ENCODE measurements around the gene KRTAP5-11. TPM values are rescaled to one million over a fixed set of nuclear protein-coding genes. Genes with fewer than 3 reads are reported as not detected.
"Not testable (repeated sequence)": the region's sequence is repeated elsewhere in the genome, so short reads cannot be mapped to it uniquely, and the experiment has no call there.

Gene KRTAP5-11
- total and polyA plus RNA-seq, 2 of the 4 experiments (the other 2 are of a cell fraction): not detected

- H3K4me1 ChIP-seq (ENCODE audit: control insufficient read depth, insufficient read depth, low read length); H4K20me1 ChIP-seq (ENCODE audit: insufficient read depth, low read length); CTCF ChIA-PET; dilution Hi-C loops (cut with HindIII; ENCODE audit: low sequenced_read_pairs, unreplicated experiment); intact Hi-C loops (cut with micrococcal nuclease); H2BK15ac ChIP-seq (ENCODE audit: low read depth, low read length); H3K23ac ChIP-seq (ENCODE audit: low read depth, low read length); H3K79me1 ChIP-seq (ENCODE audit: low read depth in 1 of 2, low read length in 2 of 2); H3K9me3 ChIP-seq (ENCODE audit: control insufficient read depth, insufficient read depth, low read length); H3K4me2 ChIP-seq (ENCODE audit: low read depth, low read length); ATAC-seq (ENCODE audit: low read depth); H3K9me1 ChIP-seq (ENCODE audit: insufficient read depth, low read length); H2AK9ac ChIP-seq (replicated peaks; ENCODE audit: low read depth, low read length, poor library complexity); POLR2A ChIA-PET (ENCODE audit: unreplicated experiment); H3K4ac ChIP-seq (ENCODE audit: low read depth, low read length); H3K9ac ChIP-seq (ENCODE audit: low read depth, low read length); DNase-seq; H2AK5ac ChIP-seq (ENCODE audit: low read depth, low read length); H4K91ac ChIP-seq (ENCODE audit: insufficient read depth, low read depth, low read length); H2BK20ac ChIP-seq (ENCODE audit: low read depth, low read length); H3K56ac ChIP-seq (ENCODE audit: extremely low read depth, insufficient read depth, low read length); H3K14ac ChIP-seq (replicated peaks; ENCODE audit: low read depth, low read length); H2BK5ac ChIP-seq (ENCODE audit: low read depth, low read length, poor library complexity, severe bottlenecking); H3K4me3 ChIP-seq (ENCODE audit: insufficient read depth, low read depth, low read length); in situ Hi-C loops (cut with MboI; ENCODE audit: low sequenced_read_pairs); H4K5ac ChIP-seq (ENCODE audit: low read depth, low read length); H2AFZ ChIP-seq (replicated peaks; ENCODE audit: low read length, poor library complexity); H2BK120ac ChIP-seq (ENCODE audit: low read depth, low read length); BruUV-seq (replicated peaks); H3K27ac ChIP-seq (ENCODE audit: insufficient read depth, low read length); H3K18ac ChIP-seq (ENCODE audit: low read depth, low read length); H4K8ac ChIP-seq (ENCODE audit: low read depth in 2 of 2, low read length in 2 of 2); H3K36me3 ChIP-seq (ENCODE audit: control insufficient read depth, insufficient read depth, low read length): not testable (repeated sequence)
- WGBS, 2 experiments (ENCODE audit: extremely low coverage in 2 of 2, insufficient read length in 1 of 2): no CpG with 5 or more reads among the region's 21 CpGs
- peaks cover 11% of the 10 kb centered on the region for H3K27me3 ChIP-seq (ENCODE audit: control insufficient read depth, insufficient read depth, low read length)
Observed at GRCh38 chr11:71608272-71608671, 25.6 kb upstream of the KRTAP5-11 start.

DNA sequence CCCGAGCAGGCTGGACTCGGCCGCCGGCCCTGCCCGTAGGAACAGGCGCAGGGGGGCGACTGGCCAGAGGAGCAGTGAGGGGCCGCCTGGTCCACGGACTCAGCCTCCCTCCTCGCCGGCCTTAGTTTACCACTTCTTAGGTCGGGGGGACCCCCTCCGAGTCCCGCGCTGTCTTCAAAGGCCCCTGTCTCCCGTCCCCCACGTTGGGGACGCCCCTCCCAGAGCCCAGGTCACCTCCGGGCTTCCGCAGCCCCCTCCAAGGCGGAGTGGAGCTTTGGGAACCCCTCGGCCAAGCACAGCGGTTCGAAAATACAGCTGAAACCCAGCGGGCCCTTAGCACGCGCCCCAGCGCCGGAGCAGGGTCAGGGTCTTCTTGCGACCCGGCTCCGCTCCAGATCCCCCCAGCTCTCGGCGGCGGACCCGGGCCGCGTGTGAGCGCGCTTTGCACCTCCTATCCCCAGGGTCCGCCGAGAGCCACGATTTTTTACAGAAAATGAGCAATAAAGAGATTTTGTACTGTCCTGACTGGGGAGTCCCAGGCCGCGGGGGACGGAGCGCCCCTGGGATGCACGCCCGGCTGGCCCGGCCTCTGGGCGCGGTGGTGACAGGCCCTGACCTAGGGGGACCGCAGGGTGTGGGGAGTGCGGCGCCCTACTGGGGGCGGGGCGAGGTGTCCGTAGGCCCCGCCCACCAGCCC, 25.0 kb upstream of the KRTAP5-11 start:
- H2BK120ac ChIP-seq (ENCODE audit: low read depth, low read length); H3K9me1 ChIP-seq (ENCODE audit: insufficient read depth, low read length); H2BK20ac ChIP-seq (ENCODE audit: low read depth, low read length); dilution Hi-C loops (cut with HindIII; ENCODE audit: low sequenced_read_pairs, unreplicated experiment); H3K14ac ChIP-seq (replicated peaks; ENCODE audit: low read depth, low read length); intact Hi-C loops (cut with micrococcal nuclease); H4K5ac ChIP-seq (ENCODE audit: low read depth, low read length); H3K4me1 ChIP-seq (ENCODE audit: control insufficient read depth, insufficient read depth, low read length); H3K23ac ChIP-seq (ENCODE audit: low read depth, low read length); H3K4me3 ChIP-seq (ENCODE audit: insufficient read depth, low read depth, low read length); H3K9ac ChIP-seq (ENCODE audit: low read depth, low read length); in situ Hi-C loops (cut with MboI; ENCODE audit: low sequenced_read_pairs); DNase-seq; H4K91ac ChIP-seq (ENCODE audit: insufficient read depth, low read depth, low read length); H3K27ac ChIP-seq (ENCODE audit: insufficient read depth, low read length); POLR2A ChIA-PET (ENCODE audit: unreplicated experiment); H4K8ac ChIP-seq (ENCODE audit: low read depth in 2 of 2, low read length in 2 of 2); H2AK9ac ChIP-seq (replicated peaks; ENCODE audit: low read depth, low read length, poor library complexity); H3K79me1 ChIP-seq (ENCODE audit: low read depth in 1 of 2, low read length in 2 of 2); H2BK15ac ChIP-seq (ENCODE audit: low read depth, low read length); H3K4me2 ChIP-seq (ENCODE audit: low read depth, low read length); H3K36me3 ChIP-seq (ENCODE audit: control insufficient read depth, insufficient read depth, low read length); H4K20me1 ChIP-seq (ENCODE audit: insufficient read depth, low read length); H2AK5ac ChIP-seq (ENCODE audit: low read depth, low read length); H3K4ac ChIP-seq (ENCODE audit: low read depth, low read length); BruUV-seq (replicated peaks); H3K56ac ChIP-seq (ENCODE audit: extremely low read depth, insufficient read depth, low read length); H2AFZ ChIP-seq (replicated peaks; ENCODE audit: low read length, poor library complexity); ATAC-seq (ENCODE audit: low read depth); H2BK5ac ChIP-seq (ENCODE audit: low read depth, low read length, poor library complexity, severe bottlenecking); H3K9me3 ChIP-seq (ENCODE audit: control insufficient read depth, insufficient read depth, low read length); H3K18ac ChIP-seq (ENCODE audit: low read depth, low read length); CTCF ChIA-PET: not testable (repeated sequence)
- H3K27me3 ChIP-seq (ENCODE audit: control insufficient read depth, insufficient read depth, low read length): peaks cover 11% of the 10 kb centered on the region
- 4% methylated on average over 11 of the region's 59 CpGs; no CpG with 5 or more reads in 1 of the 2 experiments for WGBS, 2 experiments (ENCODE audit: extremely low coverage in 2 of 2, insufficient read length in 1 of 2)

Measured in IMR-90 (cell line).